ENCODE measurements around the gene DHRS2. TPM values are rescaled to one million over a fixed set of nuclear protein-coding genes. Genes with fewer than 3 reads are reported as not detected.
"Not testable (repeated sequence)": the region's sequence is repeated elsewhere in the genome, so short reads cannot be mapped to it uniquely, and the experiment has no call there.

The DHRS2 gene
- total RNA-seq, 2 experiments from 2014 or later = 0.27 TPM; not detected in 1

DNA sequence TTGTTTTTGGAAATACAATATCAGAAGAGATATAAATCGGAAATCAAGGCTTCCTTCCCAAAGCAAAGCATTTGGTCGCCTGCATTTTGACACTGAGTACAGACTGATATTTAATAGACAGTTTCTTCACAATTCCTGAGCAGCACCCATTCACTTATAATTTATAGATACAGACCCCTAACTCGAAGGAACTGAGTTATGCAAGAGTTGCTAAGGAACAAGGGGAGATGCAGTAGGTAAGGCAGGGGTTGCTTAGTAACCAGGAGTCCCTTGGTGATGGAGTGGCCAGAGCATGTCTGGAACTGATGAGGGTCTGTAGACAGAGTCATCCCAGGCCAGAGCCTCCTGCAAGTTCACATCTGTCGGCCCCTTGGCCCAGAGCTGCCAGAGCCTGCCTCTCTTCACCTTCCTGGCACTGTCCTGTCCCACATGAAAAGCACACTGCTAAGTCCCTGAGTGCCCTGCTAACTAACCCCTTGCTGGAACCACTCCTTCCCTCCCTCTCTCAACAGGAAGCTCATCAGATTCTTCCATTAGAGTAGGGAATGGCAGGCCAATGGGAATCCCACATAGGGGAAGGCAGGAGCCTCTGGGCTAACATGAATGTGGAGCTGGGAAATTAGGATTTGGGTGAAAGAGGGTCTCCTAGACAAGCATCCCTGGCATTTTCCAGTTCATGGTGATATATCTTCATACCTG lies 3.6 kb upstream of the DHRS2 start:
- Mint-ChIP-seq H3K9me3 (no peaks in the 10 kb centered on the region), H3K4me3 (peak overlapping the region; percentile 58), H3K36me3 (ENCODE audit: low read depth) (no peaks in the 10 kb centered on the region), H3K27me3 (no peaks in the 10 kb centered on the region), H3K27ac (peak overlapping the region; percentile 4), H3K4me1 (ENCODE audit: low read depth) (peaks cover 6% of the 10 kb centered on the region)
- no peaks in the 10 kb centered on the region for H3K9me3 ChIP-seq (ENCODE audit: control insufficient read depth in 1 of 2, insufficient read depth in 1 of 2, low read length in 2 of 2)
- H3K4me3 ChIP-seq (ENCODE audit: low read length) = peak overlapping the region; percentile 36
- intact Hi-C loops (cut with DNase I, micrococcal nuclease) = loop anchor here (1.0 to 5.0 kb wide), 7 partner anchors 43 to 470 kb away; no protein-coding TSS in a partner anchor
- no peaks in the 10 kb centered on the region for H3K36me3 ChIP-seq (ENCODE audit: insufficient read depth, low read length)
- ATAC-seq (ENCODE audit: poor library complexity) (no peak), DNase-seq (no peak)
- H3K27me3 ChIP-seq (ENCODE audit: control insufficient read depth in 1 of 2, insufficient read depth in 2 of 2, low read length in 2 of 2) = no peaks in the 10 kb centered on the region
- POLR2A ChIA-PET = interaction anchor here (1.0 to 1.8 kb wide), 3 partner anchors 22 to 528 kb away, joined by 4 to 9 read pairs (median 8); partner anchors contain the start of gene IRF9
- CTCF ChIA-PET = interaction anchor here (0.9 to 1.3 kb wide), 7 partner anchors 8 to 298 kb away, joined by 3 to 7 read pairs (median 4); no protein-coding TSS in a partner anchor
- TF ChIP-seq, protein P1, sequence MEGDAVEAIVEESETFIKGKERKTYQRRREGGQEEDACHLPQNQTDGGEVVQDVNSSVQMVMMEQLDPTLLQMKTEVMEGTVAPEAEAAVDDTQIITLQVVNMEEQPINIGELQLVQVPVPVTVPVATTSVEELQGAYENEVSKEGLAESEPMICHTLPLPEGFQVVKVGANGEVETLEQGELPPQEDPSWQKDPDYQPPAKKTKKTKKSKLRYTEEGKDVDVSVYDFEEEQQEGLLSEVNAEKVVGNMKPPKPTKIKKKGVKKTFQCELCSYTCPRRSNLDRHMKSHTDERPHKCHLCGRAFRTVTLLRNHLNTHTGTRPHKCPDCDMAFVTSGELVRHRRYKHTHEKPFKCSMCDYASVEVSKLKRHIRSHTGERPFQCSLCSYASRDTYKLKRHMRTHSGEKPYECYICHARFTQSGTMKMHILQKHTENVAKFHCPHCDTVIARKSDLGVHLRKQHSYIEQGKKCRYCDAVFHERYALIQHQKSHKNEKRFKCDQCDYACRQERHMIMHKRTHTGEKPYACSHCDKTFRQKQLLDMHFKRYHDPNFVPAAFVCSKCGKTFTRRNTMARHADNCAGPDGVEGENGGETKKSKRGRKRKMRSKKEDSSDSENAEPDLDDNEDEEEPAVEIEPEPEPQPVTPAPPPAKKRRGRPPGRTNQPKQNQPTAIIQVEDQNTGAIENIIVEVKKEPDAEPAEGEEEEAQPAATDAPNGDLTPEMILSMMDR (IDR thresholded peaks at IDR 0.05) = no peak
- peaks cover 5% of the 10 kb centered on the region for H3K4me1 ChIP-seq (ENCODE audit: insufficient read depth, low read length)
- H3K27ac ChIP-seq (ENCODE audit: low read depth in 1 of 2, low read length in 2 of 2) = no peak overlapping the region

DNA sequence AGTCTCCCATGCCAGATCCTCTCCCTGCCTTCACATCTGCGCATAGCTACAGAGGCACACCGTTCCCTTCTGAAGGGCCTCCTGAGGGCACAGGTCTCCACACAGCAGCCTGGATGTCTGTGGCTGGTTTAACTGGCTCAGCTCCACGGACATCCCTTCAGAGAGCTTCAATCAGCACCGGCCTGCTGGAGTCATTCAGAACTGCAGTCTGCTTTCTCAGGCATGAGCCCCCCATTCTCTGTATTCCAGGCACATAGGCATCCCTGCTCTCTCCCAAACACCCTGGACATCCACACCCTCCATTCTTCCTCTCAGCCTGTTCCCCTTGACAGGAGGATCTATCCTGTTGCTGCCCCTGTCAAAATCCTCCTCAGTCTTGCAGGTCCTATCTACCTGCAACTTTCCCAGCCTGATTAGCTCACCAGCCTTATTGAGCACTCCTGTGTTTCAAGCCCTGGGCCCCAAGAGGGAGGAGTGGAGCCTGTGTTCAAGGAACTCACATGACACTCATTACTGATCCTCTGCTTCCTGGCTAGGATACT lies 2.9 kb upstream of the DHRS2 start:
- H3K27ac ChIP-seq (ENCODE audit: low read depth in 1 of 2, low read length in 2 of 2) = no peak overlapping the region
- H3K9me3 ChIP-seq (ENCODE audit: control insufficient read depth in 1 of 2, insufficient read depth in 1 of 2, low read length in 2 of 2) = no peaks in the 10 kb centered on the region
- CTCF ChIA-PET = no interaction called here
- no peaks in the 10 kb centered on the region for H3K36me3 ChIP-seq (ENCODE audit: insufficient read depth, low read length)
- peaks cover 5% of the 10 kb centered on the region for H3K4me1 ChIP-seq (ENCODE audit: insufficient read depth, low read length)
- no peak overlapping the region for H3K27ac Mint-ChIP-seq
- ATAC-seq (ENCODE audit: poor library complexity) (no peak), DNase-seq (no peak)
- POLR2A ChIA-PET = interaction anchor here (0.7 to 1.8 kb wide), 2 partner anchors 44 to 551 kb away, joined by 3 to 9 read pairs; no protein-coding TSS in a partner anchor
- no peaks in the 10 kb centered on the region for H3K27me3 Mint-ChIP-seq
- H3K4me1 Mint-ChIP-seq (ENCODE audit: low read depth) = peaks cover 6% of the 10 kb centered on the region
- intact Hi-C loops (cut with DNase I, micrococcal nuclease) = loop anchor here (2.0 to 5.0 kb wide), 4 partner anchors 46 to 469 kb away; no protein-coding TSS in a partner anchor
- TF ChIP-seq, protein P1 (IDR thresholded peaks at IDR 0.05) = no peak
- no peak overlapping the region for H3K4me3 ChIP-seq (ENCODE audit: low read length)
- no peaks in the 10 kb centered on the region for H3K27me3 ChIP-seq (ENCODE audit: control insufficient read depth in 1 of 2, insufficient read depth in 2 of 2, low read length in 2 of 2)
- H3K9me3 Mint-ChIP-seq = no peaks in the 10 kb centered on the region
- H3K36me3 Mint-ChIP-seq (ENCODE audit: low read depth) = no peaks in the 10 kb centered on the region
- H3K4me3 Mint-ChIP-seq = no peak overlapping the region

DNA sequence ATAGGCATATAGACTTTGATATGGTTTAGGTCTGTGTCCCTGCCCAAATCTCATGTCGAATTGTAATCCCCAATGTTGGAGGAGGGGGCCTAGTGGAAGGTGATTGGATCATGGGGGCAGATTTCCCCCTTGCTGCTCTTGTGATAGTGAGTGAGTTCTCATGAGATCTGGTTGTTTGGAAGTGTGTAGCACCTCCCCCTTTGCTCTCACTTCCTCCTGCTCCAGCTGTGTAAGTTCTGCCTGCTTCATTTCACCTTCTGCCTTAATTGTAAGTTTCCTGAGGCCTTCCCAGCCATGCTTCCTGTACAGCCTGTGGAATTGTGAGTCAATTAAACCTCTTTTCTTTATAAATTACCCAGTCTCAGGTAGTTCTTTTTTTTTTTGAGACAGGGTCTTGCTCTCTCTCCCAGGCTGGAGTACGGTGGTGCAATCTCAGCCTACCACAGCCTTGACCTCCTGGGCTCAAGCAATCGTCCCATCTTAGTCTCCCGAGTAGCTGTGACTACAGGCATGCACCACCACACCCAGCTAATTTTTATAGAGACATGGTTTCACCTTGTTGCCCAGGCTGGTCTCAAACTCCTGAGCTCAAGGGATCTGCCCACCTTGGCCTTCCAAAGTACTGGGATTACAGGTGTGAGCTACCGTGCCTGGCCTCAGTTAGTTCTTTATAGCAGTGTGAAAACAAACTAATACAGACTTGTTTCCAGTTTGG lies 1.3 kb upstream of the DHRS2 start:
- H3K4me1 Mint-ChIP-seq (ENCODE audit: low read depth); POLR2A ChIA-PET; H3K27me3 Mint-ChIP-seq; H3K27me3 ChIP-seq (ENCODE audit: control insufficient read depth in 1 of 2, insufficient read depth in 2 of 2, low read length in 2 of 2); ATAC-seq (ENCODE audit: poor library complexity); DNase-seq; H3K27ac ChIP-seq (ENCODE audit: low read depth in 1 of 2, low read length in 2 of 2); H3K36me3 Mint-ChIP-seq (ENCODE audit: low read depth); H3K9me3 Mint-ChIP-seq; H3K4me3 Mint-ChIP-seq; H3K27ac Mint-ChIP-seq; H3K4me3 ChIP-seq (ENCODE audit: low read length); H3K9me3 ChIP-seq (ENCODE audit: control insufficient read depth in 1 of 2, insufficient read depth in 1 of 2, low read length in 2 of 2); CTCF ChIA-PET; H3K36me3 ChIP-seq (ENCODE audit: insufficient read depth, low read length); H3K4me1 ChIP-seq (ENCODE audit: insufficient read depth, low read length): not testable (repeated sequence)
- intact Hi-C loops (cut with DNase I, micrococcal nuclease) = loop anchor here in 1 of 2 experiments (5.0 kb wide), 3 partner anchors 48 to 467 kb away; no protein-coding TSS in a partner anchor

DNA sequence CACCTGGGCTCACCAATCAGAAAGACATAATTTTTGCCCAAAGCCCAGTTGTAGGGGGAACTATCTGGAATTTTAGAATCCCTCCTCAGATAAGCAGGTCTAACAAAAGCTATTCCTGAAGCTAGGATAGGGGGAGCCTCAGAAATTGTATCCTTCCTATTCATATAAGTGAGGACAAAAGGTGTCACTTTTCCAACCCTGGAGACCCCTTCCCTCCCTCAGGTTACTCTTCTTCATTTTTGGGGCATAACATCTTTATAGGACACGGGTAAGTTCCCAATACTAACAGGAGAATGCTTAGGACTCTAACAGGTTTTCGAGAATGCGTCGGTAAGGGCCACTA lies 1.1 kb downstream of the DHRS2 start:
- DNase-seq; H3K4me3 Mint-ChIP-seq; H3K27me3 Mint-ChIP-seq; H3K9me3 ChIP-seq (ENCODE audit: control insufficient read depth in 1 of 2, insufficient read depth in 1 of 2, low read length in 2 of 2); CTCF ChIA-PET; H3K4me3 ChIP-seq (ENCODE audit: low read length); intact Hi-C loops (cut with DNase I, micrococcal nuclease); H3K4me1 ChIP-seq (ENCODE audit: insufficient read depth, low read length); H3K36me3 ChIP-seq (ENCODE audit: insufficient read depth, low read length); H3K27me3 ChIP-seq (ENCODE audit: control insufficient read depth in 1 of 2, insufficient read depth in 2 of 2, low read length in 2 of 2); H3K4me1 Mint-ChIP-seq (ENCODE audit: low read depth); POLR2A ChIA-PET; ATAC-seq (ENCODE audit: poor library complexity); H3K27ac Mint-ChIP-seq; H3K9me3 Mint-ChIP-seq; H3K27ac ChIP-seq (ENCODE audit: low read depth in 1 of 2, low read length in 2 of 2); H3K36me3 Mint-ChIP-seq (ENCODE audit: low read depth): not testable (repeated sequence)

DNA sequence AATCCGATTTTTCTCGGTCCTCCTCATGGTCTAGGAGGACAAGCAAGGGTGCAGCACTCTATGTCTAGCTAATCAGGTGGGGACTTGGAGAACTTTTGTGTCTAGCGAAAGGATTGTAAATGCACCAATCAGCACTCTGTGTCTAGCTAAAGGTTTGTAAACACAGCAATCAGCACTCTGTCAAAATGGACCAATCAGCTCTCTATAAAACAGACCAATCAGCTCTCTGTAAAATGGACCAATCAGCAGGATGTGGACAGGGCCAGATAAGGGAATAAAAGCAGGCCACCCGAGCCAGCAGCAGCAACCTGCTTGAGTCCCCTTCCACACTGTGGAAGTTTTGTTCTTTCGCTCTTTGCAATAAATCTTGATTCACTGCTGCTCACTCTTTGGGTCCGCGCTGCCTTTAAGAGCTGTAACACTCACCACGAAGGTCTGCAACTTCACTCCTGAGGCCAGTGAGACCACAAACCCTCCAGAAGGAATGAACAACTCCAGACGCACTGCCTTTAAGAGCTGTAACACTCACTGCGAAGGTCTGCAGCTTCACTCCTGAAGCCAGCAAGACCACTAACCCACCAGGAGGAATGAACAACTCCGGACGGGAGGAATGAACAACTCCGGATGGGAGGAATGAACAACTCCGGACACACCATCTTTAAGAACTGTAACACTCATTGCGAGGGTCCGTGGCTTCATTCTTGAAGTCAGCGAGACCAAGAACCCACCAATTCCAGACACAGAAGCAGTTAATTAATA lies 1.7 kb downstream of the DHRS2 start:
- H3K4me1 Mint-ChIP-seq (ENCODE audit: low read depth); POLR2A ChIA-PET; H3K36me3 ChIP-seq (ENCODE audit: insufficient read depth, low read length); H3K27me3 Mint-ChIP-seq; CTCF ChIA-PET; H3K27ac ChIP-seq (ENCODE audit: low read depth in 1 of 2, low read length in 2 of 2); H3K9me3 Mint-ChIP-seq; H3K36me3 Mint-ChIP-seq (ENCODE audit: low read depth); H3K4me3 Mint-ChIP-seq; H3K4me1 ChIP-seq (ENCODE audit: insufficient read depth, low read length); H3K27ac Mint-ChIP-seq; H3K4me3 ChIP-seq (ENCODE audit: low read length); H3K27me3 ChIP-seq (ENCODE audit: control insufficient read depth in 1 of 2, insufficient read depth in 2 of 2, low read length in 2 of 2); H3K9me3 ChIP-seq (ENCODE audit: control insufficient read depth in 1 of 2, insufficient read depth in 1 of 2, low read length in 2 of 2); ATAC-seq (ENCODE audit: poor library complexity); intact Hi-C loops (cut with DNase I, micrococcal nuclease); DNase-seq: not testable (repeated sequence)
